SKM-1 treated with dmso at 0.1 percent for 144 hours (cell line): ENCODE measurements around the gene IGF2.

Experiments
- DNase-seq: peaks from one replicate; lab custom pipeline; 2025; ENCODE audit not compliant: unreplicated experiment; lab: John Stamatoyannopoulos, UW

The IGF2 gene

GRCh38 chr11:2137202-2138067, 1.8 kb downstream of the IGF2 start:
- DNase-seq: no peak

- DNase-seq: no peak
Measured at GRCh38 chr11:2136952-2137201, 2.3 kb downstream of the IGF2 start.

- no peak for DNase-seq
Measured at GRCh38 chr11:2136209-2136951, 2.8 kb downstream of the IGF2 start.

GRCh38 chr11:2135648-2136201, 3.5 kb downstream of the IGF2 start:
- DNase-seq: no peak

GRCh38 chr11:2135018-2135569, 4.1 kb downstream of the IGF2 start:
- DNase-seq: no peak

GRCh38 chr11:2134022-2135010, 4.9 kb downstream of the IGF2 start:
- DNase-seq: no peak

- no peak for DNase-seq
Measured at GRCh38 chr11:2133241-2134021, 5.8 kb downstream of the IGF2 start.

- no peak for DNase-seq
Measured at GRCh38 chr11:2132874-2133240, 6.3 kb downstream of the IGF2 start.

- no peak for DNase-seq
Measured at GRCh38 chr11:2132246-2132645, 6.9 kb downstream of the IGF2 start.

GRCh38 chr11:2131371-2132236, 7.6 kb downstream of the IGF2 start:
- DNase-seq: no peak

- DNase-seq: no peak
Measured at GRCh38 chr11:2130881-2131352, 8.3 kb downstream of the IGF2 start.

GRCh38 chr11:2129699-2130366, 9.4 kb downstream of the IGF2 start:
- no peak for DNase-seq

- no peak for DNase-seq
Measured at GRCh38 chr11:2129308-2129698, 9.9 kb downstream of the IGF2 start.

- DNase-seq: no peak
Measured at GRCh38 chr11:2128511-2129307, 10.5 kb downstream of the IGF2 start.

- no peak for DNase-seq
Measured at GRCh38 chr11:2128130-2128510, 11.1 kb downstream of the IGF2 start.

GRCh38 chr11:2127482-2128129, 11.6 kb downstream of the IGF2 start:
- no peak for DNase-seq

GRCh38 chr11:2126520-2127085, 12.6 kb downstream of the IGF2 start:
- DNase-seq: no peak
